ENCODE results near the gene CHST10. TPM values are rescaled to one million over a fixed set of nuclear protein-coding genes. Genes with fewer than 3 reads are reported as not detected.
"Not testable (repeated sequence)": the region's sequence is repeated elsewhere in the genome, so short reads cannot be mapped to it uniquely, and the experiment has no call there.

CHST10 gene
- polyA plus RNA-seq, 1 donor from 2014 or later = 76.1 TPM

- H3K27ac ChIP-seq (ENCODE audit: low read length); H4K20me1 ChIP-seq (ENCODE audit: insufficient read depth); H3K9ac ChIP-seq (ENCODE audit: low read length); H3F3A ChIP-seq (ENCODE audit: insufficient read depth, low read length, poor library complexity, severe bottlenecking); H3K9me3 ChIP-seq (ENCODE audit: low read length); H3K4me3 ChIP-seq (ENCODE audit: low read length); H3K4me2 ChIP-seq (ENCODE audit: low read length); H3K36me3 ChIP-seq (ENCODE audit: insufficient read depth, low read length); H3K27me3 ChIP-seq (ENCODE audit: insufficient read depth, low read depth, low read length); H2AFZ ChIP-seq (ENCODE audit: low read depth, low read length); H3K79me2 ChIP-seq (replicated peaks; ENCODE audit: insufficient read depth, low read length); H3K9me2 ChIP-seq (ENCODE audit: insufficient read depth, low read length): not testable (repeated sequence)
Observed at GRCh38 chr2:100456357-100456756, 38.9 kb upstream of the CHST10 start.

- H3K4me3 ChIP-seq (ENCODE audit: low read length) = no peak overlapping the region
- H3K36me3 ChIP-seq (ENCODE audit: insufficient read depth, low read length) = no peaks in the 10 kb centered on the region
- no peaks in the 10 kb centered on the region for H3K27me3 ChIP-seq (ENCODE audit: insufficient read depth, low read depth, low read length)
- no peaks in the 10 kb centered on the region for H4K20me1 ChIP-seq (ENCODE audit: insufficient read depth)
- H3K9ac ChIP-seq (ENCODE audit: low read length) = no peak overlapping the region
- H3K4me2 ChIP-seq (ENCODE audit: low read length) = no peak overlapping the region
- H3K9me3 ChIP-seq (ENCODE audit: low read length) = no peaks in the 10 kb centered on the region
- TF ChIP-seq EP300 (conservative IDR thresholded peaks at IDR 0.05; ENCODE audit: poor library complexity, severe bottlenecking) (no peak), TAF1 (IDR thresholded peaks at IDR 0.05; ENCODE audit: low read depth) (no peak), REST (IDR thresholded peaks at IDR 0.05; ENCODE audit: borderline replicate concordance) (no peak), MXI1 (conservative IDR thresholded peaks at IDR 0.05; ENCODE audit: poor library complexity, severe bottlenecking) (no peak), CTCF (IDR thresholded peaks at IDR 0.05; ENCODE audit: poor library complexity, severe bottlenecking) (no peak), POLR2AphosphoS5 (IDR thresholded peaks at IDR 0.05) (no peak), SMC3 (conservative IDR thresholded peaks at IDR 0.05; ENCODE audit: poor library complexity) (no peak), RAD21 (conservative IDR thresholded peaks at IDR 0.05) (no peak), EZH2 (IDR thresholded peaks at IDR 0.05; ENCODE audit: borderline replicate concordance, insufficient read depth, low read length, poor library complexity, severe bottlenecking) (no peak)
- no peaks in the 10 kb centered on the region for H3K79me2 ChIP-seq (replicated peaks; ENCODE audit: insufficient read depth, low read length)
- no peaks in the 10 kb centered on the region for H3F3A ChIP-seq (ENCODE audit: insufficient read depth, low read length, poor library complexity, severe bottlenecking)
- no peak overlapping the region for H3K27ac ChIP-seq (ENCODE audit: low read length)
- H3K9me2 ChIP-seq (ENCODE audit: insufficient read depth, low read length) = no peaks in the 10 kb centered on the region
- H2AFZ ChIP-seq (ENCODE audit: low read depth, low read length) = no peak overlapping the region
Observed at GRCh38 chr2:100453853-100454252, 36.4 kb upstream of the CHST10 start.

- Histone ChIP-seq H3K36me3 (ENCODE audit: insufficient read depth, low read length) (no peaks in the 10 kb centered on the region), H3K9me2 (ENCODE audit: insufficient read depth, low read length) (no peaks in the 10 kb centered on the region), H3K9ac (ENCODE audit: low read length) (no peak overlapping the region), H2AFZ (ENCODE audit: low read depth, low read length) (no peak overlapping the region), H3K79me2 (replicated peaks; ENCODE audit: insufficient read depth, low read length) (no peaks in the 10 kb centered on the region), H3K4me2 (ENCODE audit: low read length) (no peak overlapping the region), H3K4me3 (ENCODE audit: low read length) (no peak overlapping the region), H3K27me3 (ENCODE audit: insufficient read depth, low read depth, low read length) (no peaks in the 10 kb centered on the region), H3K27ac (ENCODE audit: low read length) (no peak overlapping the region), H4K20me1 (ENCODE audit: insufficient read depth) (no peaks in the 10 kb centered on the region), H3F3A (ENCODE audit: insufficient read depth, low read length, poor library complexity, severe bottlenecking) (no peaks in the 10 kb centered on the region), H3K9me3 (ENCODE audit: low read length) (no peaks in the 10 kb centered on the region)
- TF ChIP-seq EZH2 (IDR thresholded peaks at IDR 0.05; ENCODE audit: borderline replicate concordance, insufficient read depth, low read length, poor library complexity, severe bottlenecking) (no peak), REST (IDR thresholded peaks at IDR 0.05; ENCODE audit: borderline replicate concordance) (no peak), TAF1 (IDR thresholded peaks at IDR 0.05; ENCODE audit: low read depth) (no peak), RAD21 (conservative IDR thresholded peaks at IDR 0.05) (no peak), SMC3 (conservative IDR thresholded peaks at IDR 0.05; ENCODE audit: poor library complexity) (no peak), CTCF (IDR thresholded peaks at IDR 0.05; ENCODE audit: poor library complexity, severe bottlenecking) (no peak), EP300 (conservative IDR thresholded peaks at IDR 0.05; ENCODE audit: poor library complexity, severe bottlenecking) (no peak), MXI1 (conservative IDR thresholded peaks at IDR 0.05; ENCODE audit: poor library complexity, severe bottlenecking) (no peak)
Observed at GRCh38 chr2:100451734-100452133, 34.3 kb upstream of the CHST10 start.

Measured in neural cell (in vitro differentiated cells).